ENCODE results near the gene ARHGAP30. TPM values are rescaled to one million over a fixed set of nuclear protein-coding genes. Genes with fewer than 3 reads are reported as not detected.
"Not testable (repeated sequence)": the region's sequence is repeated elsewhere in the genome, so short reads cannot be mapped to it uniquely, and the experiment has no call there.

ARHGAP30 gene
- polyA plus RNA-seq, 1 donor (not counting 4 experiments of a cell fraction or from before 2014, with no cell fraction given), result 0.16 TPM

GRCh38 chr1:161018631-161018930 lies 51.1 kb downstream of the ARHGAP30 start:
- peaks cover 55% of the 10 kb centered on the region for H3K79me2 ChIP-seq (ENCODE audit: control insufficient read depth, insufficient read depth, low read length)
- peak overlapping the region; percentile 100 for H3K9ac ChIP-seq (ENCODE audit: control insufficient read depth, extremely low read depth, insufficient read depth, low read length)
- peak overlapping the region; percentile 60 for H3K4me2 ChIP-seq (ENCODE audit: control insufficient read depth, extremely low read depth, insufficient read depth, low read depth, low read length)
- peak overlapping the region; percentile 95 for H3K27ac ChIP-seq (ENCODE audit: control insufficient read depth, insufficient read depth, low read length)
- no peak for TF ChIP-seq EZH2 (IDR thresholded peaks at IDR 0.05; ENCODE audit: low read length)
- no peak for TF ChIP-seq CTCF (optimal IDR thresholded peaks at IDR 0.05 in 1 of 3, IDR thresholded peaks at IDR 0.05 in 1 of 3, conservative IDR thresholded peaks at IDR 0.05 in 1 of 3; ENCODE audit: extremely low read depth in 1 of 3, insufficient read depth in 2 of 3, low read length in 3 of 3)
- H2AFZ ChIP-seq (ENCODE audit: control insufficient read depth, low read length), result no peak overlapping the region
- peaks cover 51% of the 10 kb centered on the region for H3K4me1 ChIP-seq (ENCODE audit: control insufficient read depth, extremely low read depth, insufficient read depth, low read length)
- no peaks in the 10 kb centered on the region for H3K9me3 ChIP-seq (ENCODE audit: control insufficient read depth, low read depth, low read length)
- H3K4me3 ChIP-seq (ENCODE audit: control insufficient read depth in 2 of 3, extremely low read depth in 1 of 3, insufficient read depth in 2 of 3, low read depth in 1 of 3, low read length in 3 of 3), result peak overlapping the region; percentile 77 to 98 (median 86)
- no peaks in the 10 kb centered on the region for H3K27me3 ChIP-seq (ENCODE audit: control insufficient read depth, extremely low read depth, insufficient read depth, low read length)
- DNase-seq (ENCODE audit: low read depth, low spot score), result no peak
- no peaks in the 10 kb centered on the region for H4K20me1 ChIP-seq (ENCODE audit: control insufficient read depth, extremely low read depth, insufficient read depth, low read length)
- FAIRE-seq, result no peak
- H3K9me1 ChIP-seq (ENCODE audit: control insufficient read depth, extremely low read depth, insufficient read depth, low read length), result no peaks in the 10 kb centered on the region
- H3K36me3 ChIP-seq (ENCODE audit: control insufficient read depth in 2 of 2, extremely low read depth in 1 of 2, insufficient read depth in 2 of 2, low read length in 2 of 2), result peaks cover 5 to 9% of the 10 kb centered on the region in 2 experiments
- dilution Hi-C loops (cut with MboI; ENCODE audit: extremely low pct_ligation_motif_present, low sequenced_read_pairs), result no loop called here

- H3K9me3 ChIP-seq (ENCODE audit: control insufficient read depth, low read depth, low read length), result no peaks in the 10 kb centered on the region
- peaks cover 61% of the 10 kb centered on the region for H3K79me2 ChIP-seq (ENCODE audit: control insufficient read depth, insufficient read depth, low read length)
- peak overlapping the region; percentile 95 for H3K27ac ChIP-seq (ENCODE audit: control insufficient read depth, insufficient read depth, low read length)
- peaks cover 57% of the 10 kb centered on the region for H3K4me1 ChIP-seq (ENCODE audit: control insufficient read depth, extremely low read depth, insufficient read depth, low read length)
- H3K9ac ChIP-seq (ENCODE audit: control insufficient read depth, extremely low read depth, insufficient read depth, low read length), result peak overlapping the region; percentile 100
- H3K4me3 ChIP-seq (ENCODE audit: control insufficient read depth in 2 of 3, extremely low read depth in 1 of 3, insufficient read depth in 2 of 3, low read depth in 1 of 3, low read length in 3 of 3), result peak overlapping the region; percentile 77 to 98 (median 86)
- no peak overlapping the region for H2AFZ ChIP-seq (ENCODE audit: control insufficient read depth, low read length)
- no peak for DNase-seq (ENCODE audit: low read depth, low spot score)
- H3K27me3 ChIP-seq (ENCODE audit: control insufficient read depth, extremely low read depth, insufficient read depth, low read length), result no peaks in the 10 kb centered on the region
- dilution Hi-C loops (cut with MboI; ENCODE audit: extremely low pct_ligation_motif_present, low sequenced_read_pairs), result no loop called here
- peaks cover 7 to 13% of the 10 kb centered on the region in 2 experiments for H3K36me3 ChIP-seq (ENCODE audit: control insufficient read depth in 2 of 2, extremely low read depth in 1 of 2, insufficient read depth in 2 of 2, low read length in 2 of 2)
- H4K20me1 ChIP-seq (ENCODE audit: control insufficient read depth, extremely low read depth, insufficient read depth, low read length), result no peaks in the 10 kb centered on the region
- no peak for FAIRE-seq
- H3K9me1 ChIP-seq (ENCODE audit: control insufficient read depth, extremely low read depth, insufficient read depth, low read length), result no peaks in the 10 kb centered on the region
- TF ChIP-seq EZH2 (IDR thresholded peaks at IDR 0.05; ENCODE audit: low read length), result no peak
- H3K4me2 ChIP-seq (ENCODE audit: control insufficient read depth, extremely low read depth, insufficient read depth, low read depth, low read length), result peak overlapping the region; percentile 60
Observed at GRCh38 chr1:161017756-161018630, 51.7 kb downstream of the ARHGAP30 start.

- H3K9ac ChIP-seq (ENCODE audit: control insufficient read depth, extremely low read depth, insufficient read depth, low read length); FAIRE-seq; H2AFZ ChIP-seq (ENCODE audit: control insufficient read depth, low read length); dilution Hi-C loops (cut with MboI; ENCODE audit: extremely low pct_ligation_motif_present, low sequenced_read_pairs); H3K9me1 ChIP-seq (ENCODE audit: control insufficient read depth, extremely low read depth, insufficient read depth, low read length); H3K9me3 ChIP-seq (ENCODE audit: control insufficient read depth, low read depth, low read length); H3K27me3 ChIP-seq (ENCODE audit: control insufficient read depth, extremely low read depth, insufficient read depth, low read length); DNase-seq (ENCODE audit: low read depth, low spot score); H4K20me1 ChIP-seq (ENCODE audit: control insufficient read depth, extremely low read depth, insufficient read depth, low read length): not testable (repeated sequence)
- Histone ChIP-seq H3K36me3 (ENCODE audit: control insufficient read depth in 2 of 2, extremely low read depth in 1 of 2, insufficient read depth in 2 of 2, low read length in 2 of 2) (peaks cover 7 to 13% of the 10 kb centered on the region in 2 experiments), H3K4me3 (ENCODE audit: control insufficient read depth in 2 of 3, extremely low read depth in 1 of 3, insufficient read depth in 2 of 3, low read depth in 1 of 3, low read length in 3 of 3) (peak overlapping the region in 1 of 3 experiments; percentile 11), H3K4me2 (ENCODE audit: control insufficient read depth, extremely low read depth, insufficient read depth, low read depth, low read length) (peak overlapping the region; percentile 60), H3K4me1 (ENCODE audit: control insufficient read depth, extremely low read depth, insufficient read depth, low read length) (peaks cover 55% of the 10 kb centered on the region), H3K79me2 (ENCODE audit: control insufficient read depth, insufficient read depth, low read length) (peaks cover 68% of the 10 kb centered on the region), H3K27ac (ENCODE audit: control insufficient read depth, insufficient read depth, low read length) (peak overlapping the region; percentile 95)
Observed at GRCh38 chr1:161017181-161017580, 52.5 kb downstream of the ARHGAP30 start.

- peaks cover 50% of the 10 kb centered on the region for H3K4me1 ChIP-seq (ENCODE audit: control insufficient read depth, extremely low read depth, insufficient read depth, low read length)
- peaks cover 10 to 13% of the 10 kb centered on the region in 2 experiments for H3K36me3 ChIP-seq (ENCODE audit: control insufficient read depth in 2 of 2, extremely low read depth in 1 of 2, insufficient read depth in 2 of 2, low read length in 2 of 2)
- H3K4me2 ChIP-seq (ENCODE audit: control insufficient read depth, extremely low read depth, insufficient read depth, low read depth, low read length); H3K27me3 ChIP-seq (ENCODE audit: control insufficient read depth, extremely low read depth, insufficient read depth, low read length); H3K4me3 ChIP-seq (ENCODE audit: control insufficient read depth in 2 of 3, extremely low read depth in 1 of 3, insufficient read depth in 2 of 3, low read depth in 1 of 3, low read length in 3 of 3); H2AFZ ChIP-seq (ENCODE audit: control insufficient read depth, low read length); H3K9me3 ChIP-seq (ENCODE audit: control insufficient read depth, low read depth, low read length); H3K9ac ChIP-seq (ENCODE audit: control insufficient read depth, extremely low read depth, insufficient read depth, low read length); FAIRE-seq; H4K20me1 ChIP-seq (ENCODE audit: control insufficient read depth, extremely low read depth, insufficient read depth, low read length); H3K9me1 ChIP-seq (ENCODE audit: control insufficient read depth, extremely low read depth, insufficient read depth, low read length); DNase-seq (ENCODE audit: low read depth, low spot score); dilution Hi-C loops (cut with MboI; ENCODE audit: extremely low pct_ligation_motif_present, low sequenced_read_pairs): not testable (repeated sequence)
- peaks cover 73% of the 10 kb centered on the region for H3K79me2 ChIP-seq (ENCODE audit: control insufficient read depth, insufficient read depth, low read length)
- H3K27ac ChIP-seq (ENCODE audit: control insufficient read depth, insufficient read depth, low read length), result peak overlapping the region; percentile 57
Observed at GRCh38 chr1:161016683-161017082, 53.0 kb downstream of the ARHGAP30 start.

All from keratinocyte (primary cell).